22Rv1 (cell line): ENCODE measurements around the gene GPR141.

Source experiments
- ZFX ChIP-seq: fragments of 450-650 bp; IDR thresholded peaks from 2 replicates; pipeline ENCODE4 v1.6.1; 2017; ENCODE audit warnings: antibody characterized with exemption, borderline replicate concordance
- TF ChIP-seq, protein P1 (sequence below): fragments of 450-650 bp; IDR thresholded peaks from 2 replicates; pipeline ENCODE4 v1.5.1; 2017; ENCODE audit warnings: mild to moderate bottlenecking

DNA sequence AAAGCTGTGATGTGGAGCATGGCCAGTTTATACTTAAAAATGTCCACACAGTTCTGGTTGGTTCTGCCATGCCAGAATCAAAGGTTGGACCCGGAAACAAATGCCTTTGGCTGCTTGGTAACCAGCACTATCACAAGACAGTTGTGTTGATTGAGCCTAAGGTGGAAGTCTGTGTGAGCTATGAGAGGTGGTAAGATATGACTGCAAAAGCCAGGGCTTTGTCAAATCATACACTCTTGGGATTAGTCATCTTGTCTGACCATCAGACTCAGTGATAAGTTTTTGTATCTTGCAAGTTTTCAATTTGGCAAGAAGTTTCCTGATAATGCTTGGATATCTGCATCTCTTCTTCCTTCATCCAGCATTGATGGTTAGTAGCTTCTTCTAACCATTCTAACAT lies 35.5 kb downstream of the GPR141 start:
- TF ChIP-seq, protein P1, sequence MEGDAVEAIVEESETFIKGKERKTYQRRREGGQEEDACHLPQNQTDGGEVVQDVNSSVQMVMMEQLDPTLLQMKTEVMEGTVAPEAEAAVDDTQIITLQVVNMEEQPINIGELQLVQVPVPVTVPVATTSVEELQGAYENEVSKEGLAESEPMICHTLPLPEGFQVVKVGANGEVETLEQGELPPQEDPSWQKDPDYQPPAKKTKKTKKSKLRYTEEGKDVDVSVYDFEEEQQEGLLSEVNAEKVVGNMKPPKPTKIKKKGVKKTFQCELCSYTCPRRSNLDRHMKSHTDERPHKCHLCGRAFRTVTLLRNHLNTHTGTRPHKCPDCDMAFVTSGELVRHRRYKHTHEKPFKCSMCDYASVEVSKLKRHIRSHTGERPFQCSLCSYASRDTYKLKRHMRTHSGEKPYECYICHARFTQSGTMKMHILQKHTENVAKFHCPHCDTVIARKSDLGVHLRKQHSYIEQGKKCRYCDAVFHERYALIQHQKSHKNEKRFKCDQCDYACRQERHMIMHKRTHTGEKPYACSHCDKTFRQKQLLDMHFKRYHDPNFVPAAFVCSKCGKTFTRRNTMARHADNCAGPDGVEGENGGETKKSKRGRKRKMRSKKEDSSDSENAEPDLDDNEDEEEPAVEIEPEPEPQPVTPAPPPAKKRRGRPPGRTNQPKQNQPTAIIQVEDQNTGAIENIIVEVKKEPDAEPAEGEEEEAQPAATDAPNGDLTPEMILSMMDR: no peak
- TF ChIP-seq ZFX: no peak
